Measurements from ENCODE around the gene CPT1B.

- TF ChIP-seq POLR2A (IDR thresholded peaks at IDR 0.05; ENCODE audit: low read depth, low read length) (no peak), POLR2AphosphoS5 (IDR thresholded peaks at IDR 0.05; ENCODE audit: low read depth, low read length) (no peak)
Observed at GRCh38 chr22:50547263-50547985, 30.8 kb downstream of the CPT1B start.
